Measurements from ENCODE around the gene TEX261.
A peak's percentile ranks its signal among the peaks of the same experiment; 100 is the strongest.

The TEX261 gene

GRCh38 chr2:70959851-70960832 is 34.5 kb downstream of the TEX261 start:
- no peak for DNase-seq (ENCODE audit: low read depth in 1 of 2, low spot score in 1 of 2)

GRCh38 chr2:70959271-70959761 is 35.4 kb downstream of the TEX261 start:
- no peak for DNase-seq (ENCODE audit: low read depth in 1 of 2, low spot score in 1 of 2)

- DNase-seq (ENCODE audit: low read depth in 1 of 2, low spot score in 1 of 2) = no peak
Observed at GRCh38 chr2:70958759-70959158, 35.9 kb downstream of the TEX261 start.

DNA sequence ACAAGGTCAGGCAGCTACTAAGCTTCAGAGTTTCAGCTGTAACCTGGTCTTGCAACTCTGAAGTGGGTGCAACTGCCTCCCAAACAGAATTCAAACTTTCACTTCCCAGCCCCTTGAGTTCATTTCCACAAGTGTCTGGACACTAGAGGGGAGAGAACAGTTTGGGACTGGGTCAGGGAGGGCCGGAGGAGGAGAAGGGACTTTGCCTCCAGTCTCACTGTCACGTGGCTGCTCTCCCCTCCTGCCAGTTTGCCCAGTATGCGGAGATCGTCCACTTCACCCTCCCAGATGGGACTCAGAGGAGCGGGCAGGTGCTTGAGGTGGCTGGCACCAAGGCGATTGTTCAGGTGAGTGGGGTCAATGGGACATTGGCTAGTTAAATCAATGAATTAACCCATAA is 36.9 kb downstream of the TEX261 start:
- no peak for DNase-seq (ENCODE audit: low read depth in 1 of 2, low spot score in 1 of 2)

DNA sequence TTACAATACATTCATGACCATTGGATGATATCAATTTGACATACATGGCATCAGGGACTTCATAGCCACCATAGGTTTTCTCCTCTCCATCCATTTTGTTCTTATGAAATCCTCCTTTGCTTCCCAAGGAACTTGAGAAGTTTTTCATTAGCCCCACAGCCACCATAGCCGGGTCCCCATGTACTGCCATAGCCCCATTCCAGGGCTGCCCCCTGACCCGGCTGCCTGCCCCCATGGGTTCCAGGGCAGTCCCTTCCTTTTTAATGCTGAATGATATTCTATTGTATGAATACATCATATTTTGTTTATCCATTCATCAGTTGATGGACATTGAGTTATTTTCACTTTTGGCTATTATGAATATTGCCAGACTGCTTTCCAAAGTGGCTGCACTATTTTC is 38.5 kb downstream of the TEX261 start:
- no peak for DNase-seq (ENCODE audit: low read depth in 1 of 2, low spot score in 1 of 2)

- no peak for DNase-seq (ENCODE audit: low read depth in 1 of 2, low spot score in 1 of 2)
Observed at GRCh38 chr2:70954886-70955285, 39.8 kb downstream of the TEX261 start.

GRCh38 chr2:70949086-70949485 is 45.6 kb downstream of the TEX261 start:
- no peak for DNase-seq (ENCODE audit: low read depth in 1 of 2, low spot score in 1 of 2)

- peak; percentile 60 to 74 for DNase-seq (ENCODE audit: low read depth in 1 of 2, low spot score in 1 of 2)
Observed at GRCh38 chr2:70948337-70949003, 46.2 kb downstream of the TEX261 start.

- DNase-seq (ENCODE audit: low read depth in 1 of 2, low spot score in 1 of 2) = no peak
Observed at GRCh38 chr2:70947556-70948184, 47.0 kb downstream of the TEX261 start.

DNA sequence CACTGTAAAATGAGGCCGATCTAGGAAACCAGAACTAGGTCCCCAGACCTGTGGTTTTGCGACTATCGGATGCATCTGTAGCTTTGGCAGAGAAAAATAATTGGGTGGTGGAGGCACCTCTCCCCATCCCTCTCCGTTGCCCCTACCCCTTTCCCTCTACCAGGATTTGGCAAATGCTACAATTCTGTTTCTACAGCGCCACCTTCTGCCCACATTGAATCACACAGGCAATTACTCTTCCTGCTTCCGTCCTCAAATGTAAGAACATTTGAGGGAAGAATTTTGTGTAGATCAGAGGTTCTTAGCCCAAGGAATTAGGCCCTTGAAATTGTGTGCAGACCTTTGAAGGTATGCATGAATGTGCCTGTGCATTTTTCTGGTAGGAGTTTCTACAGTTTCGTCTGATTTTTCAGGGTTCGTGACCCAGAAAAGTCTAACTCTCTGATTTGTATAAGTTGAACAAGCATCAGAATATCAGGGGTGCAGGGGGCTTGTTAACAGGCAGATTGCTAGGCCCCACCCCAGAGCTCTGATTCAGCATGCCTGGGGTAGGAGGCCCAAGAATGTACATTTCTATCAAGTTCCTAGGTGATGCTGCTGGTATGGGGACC is 47.7 kb downstream of the TEX261 start:
- DNase-seq (ENCODE audit: low read depth in 1 of 2, low spot score in 1 of 2) = no peak

DNA sequence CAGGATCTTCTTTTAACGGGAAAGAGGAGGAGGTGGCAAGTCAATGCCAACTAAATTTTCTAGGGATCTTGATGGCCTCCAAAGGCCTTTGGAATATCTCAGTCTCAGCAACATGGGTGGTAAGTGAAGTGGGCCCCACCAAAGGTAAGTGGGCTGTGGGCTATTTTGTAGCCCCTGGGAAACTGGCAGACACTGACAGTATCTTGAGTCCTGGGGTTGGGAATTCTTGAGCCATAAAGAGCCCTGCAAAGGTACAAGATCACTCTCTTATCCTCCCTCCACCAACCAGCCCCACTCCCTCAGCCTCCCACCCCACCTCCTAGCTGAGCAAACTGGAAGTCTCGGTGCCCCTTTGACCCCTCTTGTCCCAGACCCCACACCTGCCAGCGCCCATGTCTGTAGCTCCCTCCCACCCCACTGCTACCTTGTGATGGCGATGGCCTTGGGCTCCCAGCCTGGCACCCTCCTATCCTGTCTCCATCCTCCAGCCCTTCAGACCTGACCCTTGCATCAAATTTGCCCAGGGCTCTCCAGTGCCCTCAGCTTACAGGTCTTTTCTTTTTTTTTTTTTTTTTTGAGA is 50.5 kb downstream of the TEX261 start:
- no peak for DNase-seq (ENCODE audit: low read depth in 1 of 2, low spot score in 1 of 2)

- DNase-seq (ENCODE audit: low read depth in 1 of 2, low spot score in 1 of 2) = no peak
Observed at GRCh38 chr2:70943205-70943871, 51.3 kb downstream of the TEX261 start.

GRCh38 chr2:70942396-70943204 is 52.1 kb downstream of the TEX261 start:
- no peak for DNase-seq (ENCODE audit: low read depth in 1 of 2, low spot score in 1 of 2)

DNA sequence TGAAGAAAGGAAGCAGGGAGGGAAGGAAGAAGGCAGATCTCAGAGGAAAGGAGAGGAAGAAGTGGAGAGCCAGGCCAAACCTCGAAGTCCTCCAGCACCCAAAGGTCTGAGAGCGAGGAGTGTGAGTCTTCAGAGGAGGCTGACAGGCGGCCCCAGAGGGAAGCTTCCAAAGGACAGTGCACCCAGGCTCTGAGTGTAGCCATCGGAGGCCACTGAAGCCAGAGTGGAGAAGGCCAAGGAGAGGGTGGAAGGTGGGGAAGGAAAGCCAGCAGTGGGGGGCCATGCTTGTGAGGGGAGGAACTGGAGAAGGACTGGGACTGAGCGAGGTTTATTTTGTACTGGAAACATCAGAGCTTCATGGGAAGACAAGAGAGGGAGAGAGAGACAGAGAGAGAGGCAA is 53.0 kb downstream of the TEX261 start:
- no peak for DNase-seq (ENCODE audit: low read depth in 1 of 2, low spot score in 1 of 2)

DNA sequence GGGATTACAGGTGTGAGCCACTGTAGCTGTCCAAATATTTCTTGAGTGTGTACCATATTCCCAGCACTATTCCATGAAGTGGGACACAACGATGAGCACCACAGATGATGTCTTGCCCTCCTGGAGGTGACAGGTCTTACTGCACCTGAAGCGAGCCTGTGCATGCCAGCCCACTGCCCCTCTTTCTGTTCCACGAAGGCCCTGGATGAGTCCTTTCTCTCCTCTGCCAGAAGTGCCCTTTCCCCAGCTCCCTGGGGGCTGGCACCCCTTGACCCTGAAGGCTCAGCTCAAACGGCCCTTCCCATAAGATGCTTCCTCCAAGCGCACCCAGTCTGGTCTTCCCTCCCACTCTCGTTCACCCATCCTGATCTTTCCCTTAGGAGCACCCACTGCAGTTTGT is 53.5 kb downstream of the TEX261 start:
- no peak for DNase-seq (ENCODE audit: low read depth in 1 of 2, low spot score in 1 of 2)

DNA sequence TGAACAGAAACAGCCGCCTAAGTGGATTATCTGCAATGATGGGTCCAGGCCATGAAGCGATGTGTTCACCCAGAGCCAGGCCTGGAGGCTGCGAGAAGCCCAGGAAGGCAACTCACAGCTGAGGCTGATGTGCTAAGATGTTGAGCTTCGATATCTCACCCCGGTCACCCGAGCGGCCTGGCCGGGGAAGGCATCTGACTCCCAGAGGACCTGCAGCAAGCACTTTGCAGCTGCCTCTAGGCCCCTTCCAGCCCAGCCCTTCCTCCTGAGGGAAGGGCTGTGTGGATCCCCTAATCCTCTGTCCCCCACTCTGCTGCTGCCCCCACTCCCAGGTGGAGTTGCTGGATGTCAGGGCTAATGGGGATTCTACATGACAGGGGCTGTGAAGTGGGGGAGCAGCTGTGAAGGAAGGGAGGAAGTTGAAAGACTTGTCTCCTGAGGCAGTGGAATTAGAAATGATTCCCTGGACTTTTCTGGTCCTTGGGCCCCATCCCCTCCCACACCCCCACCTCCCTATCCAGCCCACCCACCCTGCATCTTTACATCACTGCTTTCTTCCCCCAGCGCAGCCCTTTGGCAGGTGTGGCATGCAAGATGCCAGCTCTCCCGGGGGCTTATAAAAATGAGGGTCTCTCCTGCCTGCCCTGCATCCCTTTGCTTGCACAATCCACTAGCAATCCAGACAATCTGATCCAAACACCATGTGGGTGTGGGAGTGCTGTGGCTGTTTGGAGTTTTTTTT is 54.7 kb downstream of the TEX261 start:
- DNase-seq (ENCODE audit: low read depth in 1 of 2, low spot score in 1 of 2) = no peak

- DNase-seq (ENCODE audit: low read depth in 1 of 2, low spot score in 1 of 2) = no peak
Observed at GRCh38 chr2:70939001-70939838, 55.5 kb downstream of the TEX261 start.

GRCh38 chr2:70938586-70938950 is 56.1 kb downstream of the TEX261 start:
- no peak for DNase-seq (ENCODE audit: low read depth in 1 of 2, low spot score in 1 of 2)
